Keratinocyte (primary cell): ENCODE measurements around the gene CNTNAP3.
"Not testable (repeated sequence)": the region's sequence is repeated elsewhere in the genome, so short reads cannot be mapped to it uniquely, and the experiment has no call there.

ENCODE experiments used
- EZH2 ChIP-seq: IDR thresholded peaks from one replicate; pipeline ENCODE4 v1.6.1; 2012; ENCODE audit warnings: inconsistent platforms, mild to moderate bottlenecking, low read length, moderate library complexity
- TF ChIP-seq, protein P1 (sequence below), 3 experiments: IDR thresholded peaks in 1 of 3; conservative IDR thresholded peaks in 1 of 3; optimal IDR thresholded peaks in 1 of 3; 2 replicates in 2 of 3; 3 replicates in 1 of 3; pipeline versions ENCODE3 to v1.5.1; 2011; ENCODE audit warnings: low read length in 3 of 3, mild to moderate bottlenecking in 3 of 3, moderate library complexity in 2 of 3, control low read depth in 1 of 3, inconsistent platforms in 1 of 3; ENCODE audit not compliant: insufficient read depth in 2 of 3; ENCODE audit errors: extremely low read depth in 1 of 3

DNA sequence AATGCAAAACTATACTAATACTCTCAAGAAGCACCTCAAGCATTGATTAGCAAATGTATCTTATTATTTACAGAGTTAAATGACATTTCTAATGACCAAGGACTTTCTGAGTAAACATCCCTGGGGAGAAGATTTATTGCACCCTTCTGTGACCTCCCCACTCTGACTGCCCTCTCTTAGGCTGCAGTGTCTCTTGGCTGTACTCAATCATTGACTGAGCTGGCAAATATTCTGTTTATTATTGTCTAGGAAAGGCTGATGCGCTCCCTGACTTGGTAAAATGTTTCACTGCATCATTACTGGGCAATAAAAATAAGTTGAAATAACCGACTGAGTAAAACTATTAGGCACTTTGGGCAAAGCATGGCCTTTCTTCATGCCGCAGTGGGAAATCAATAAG lies 130.3 kb downstream of the CNTNAP3 start:
- not testable (repeated sequence) for TF ChIP-seq EZH2
- TF ChIP-seq, protein P1, sequence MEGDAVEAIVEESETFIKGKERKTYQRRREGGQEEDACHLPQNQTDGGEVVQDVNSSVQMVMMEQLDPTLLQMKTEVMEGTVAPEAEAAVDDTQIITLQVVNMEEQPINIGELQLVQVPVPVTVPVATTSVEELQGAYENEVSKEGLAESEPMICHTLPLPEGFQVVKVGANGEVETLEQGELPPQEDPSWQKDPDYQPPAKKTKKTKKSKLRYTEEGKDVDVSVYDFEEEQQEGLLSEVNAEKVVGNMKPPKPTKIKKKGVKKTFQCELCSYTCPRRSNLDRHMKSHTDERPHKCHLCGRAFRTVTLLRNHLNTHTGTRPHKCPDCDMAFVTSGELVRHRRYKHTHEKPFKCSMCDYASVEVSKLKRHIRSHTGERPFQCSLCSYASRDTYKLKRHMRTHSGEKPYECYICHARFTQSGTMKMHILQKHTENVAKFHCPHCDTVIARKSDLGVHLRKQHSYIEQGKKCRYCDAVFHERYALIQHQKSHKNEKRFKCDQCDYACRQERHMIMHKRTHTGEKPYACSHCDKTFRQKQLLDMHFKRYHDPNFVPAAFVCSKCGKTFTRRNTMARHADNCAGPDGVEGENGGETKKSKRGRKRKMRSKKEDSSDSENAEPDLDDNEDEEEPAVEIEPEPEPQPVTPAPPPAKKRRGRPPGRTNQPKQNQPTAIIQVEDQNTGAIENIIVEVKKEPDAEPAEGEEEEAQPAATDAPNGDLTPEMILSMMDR (optimal IDR thresholded peaks at IDR 0.05 in 1 of 3, IDR thresholded peaks at IDR 0.05 in 1 of 3, conservative IDR thresholded peaks at IDR 0.05 in 1 of 3; ENCODE audit: extremely low read depth in 1 of 3, insufficient read depth in 2 of 3, low read length in 3 of 3): not testable (repeated sequence)
